MG63 (cell line): ENCODE measurements around the gene TNKS1BP1. TPM values are rescaled to one million over a fixed set of nuclear protein-coding genes. Genes with fewer than 3 reads are reported as not detected.

Source experiments
- DNase-seq: peaks from one replicate; pipeline ENCODE4 v3.0.0-alpha.2; 2020
- H3K27me3 ChIP-seq: fragments of 250-450 bp; sonication (Bioruptor Pico); 2 replicates; pipeline ENCODE4 v1.5.1; 2020; ENCODE audit warnings: mild to moderate bottlenecking, moderate library complexity
- H3K36me3 ChIP-seq: fragments of 250-450 bp; sonication (Bioruptor Pico); 2 replicates; pipeline ENCODE4 v1.5.1; 2020; ENCODE audit warnings: mild to moderate bottlenecking, moderate library complexity
- H3K4me3 ChIP-seq: fragments of 250-450 bp; sonication (Bioruptor Pico); 2 replicates; pipeline ENCODE4 v1.5.1; 2020; ENCODE audit warnings: mild to moderate bottlenecking, moderate library complexity
- H3K9me3 ChIP-seq: fragments of 250-450 bp; sonication (Bioruptor Pico); 2 replicates; pipeline ENCODE4 v1.5.1; 2020; ENCODE audit warnings: mild to moderate bottlenecking, moderate library complexity
- total RNA-seq: library from RNA; depleted of rRNA; stranded (reverse); fragments of >200 nt; shearing (Covaris generic); gene quantifications from 2 replicates; pipeline ENCODE4 v1.2.3, GENCODE V29; 2014; ENCODE audit warnings: low replicate concordance

The TNKS1BP1 gene
- total RNA-seq, 1 experiment from 2014 or later: 86.8 TPM

DNA sequence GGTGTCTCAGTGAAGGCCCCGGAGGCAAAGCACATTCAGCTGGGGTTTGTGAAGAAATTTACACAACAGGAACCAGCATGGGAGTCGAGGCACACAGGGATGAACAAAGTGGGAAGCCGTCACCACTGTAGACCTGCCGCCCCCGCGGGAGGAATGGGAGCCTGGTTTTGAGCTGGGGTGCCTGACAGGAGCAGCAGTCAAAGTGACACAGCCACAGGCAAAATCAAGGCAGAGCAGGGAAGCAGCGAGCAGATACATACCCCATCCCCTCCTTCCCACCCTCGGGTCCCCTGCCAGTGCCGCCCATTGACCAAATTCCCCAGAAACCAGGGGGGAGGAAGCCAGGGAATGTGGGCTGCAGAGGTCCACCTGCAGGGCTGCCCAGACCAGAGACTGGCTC is 34.2 kb upstream of the TNKS1BP1 start:
- Histone ChIP-seq H3K9me3 (no peaks in the 10 kb centered on the region), H3K4me3 (no peak overlapping the region), H3K36me3 (no peaks in the 10 kb centered on the region), H3K27me3 (no peaks in the 10 kb centered on the region)
- no peak for DNase-seq

- H3K4me3 ChIP-seq: no peak overlapping the region
- H3K36me3 ChIP-seq: no peaks in the 10 kb centered on the region
- H3K9me3 ChIP-seq: no peaks in the 10 kb centered on the region
- H3K27me3 ChIP-seq: no peaks in the 10 kb centered on the region
- DNase-seq: no peak
These were observed 33.8 kb upstream of the TNKS1BP1 start for GRCh38 chr11:57358543-57358961.

DNA sequence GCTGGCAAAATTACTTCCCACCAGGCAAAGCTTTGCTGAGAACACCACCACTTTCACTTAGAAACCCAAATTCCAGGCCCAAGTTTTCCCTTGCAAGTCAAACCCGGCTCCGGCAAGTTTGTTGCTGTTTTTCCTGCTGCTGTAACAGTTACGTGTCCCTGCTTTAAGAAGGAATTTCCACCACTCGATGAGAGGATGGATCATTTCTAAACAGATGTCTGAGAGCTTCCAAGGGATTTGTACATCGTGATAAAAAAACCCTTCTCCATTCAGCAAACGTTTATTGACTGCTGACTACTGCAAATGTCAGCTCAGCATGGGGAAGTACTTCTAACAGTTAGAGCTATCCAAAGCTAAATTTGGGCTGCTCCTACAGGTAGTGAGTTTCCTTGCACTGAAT is 33.1 kb upstream of the TNKS1BP1 start:
- Histone ChIP-seq H3K9me3 (no peaks in the 10 kb centered on the region), H3K27me3 (no peaks in the 10 kb centered on the region), H3K4me3 (no peak overlapping the region), H3K36me3 (no peaks in the 10 kb centered on the region)
- DNase-seq: no peak

GRCh38 chr11:57357310-57357709 is 32.6 kb upstream of the TNKS1BP1 start:
- H3K36me3 ChIP-seq: no peaks in the 10 kb centered on the region
- DNase-seq: no peak
- H3K4me3 ChIP-seq: no peak overlapping the region
- H3K9me3 ChIP-seq: no peaks in the 10 kb centered on the region
- H3K27me3 ChIP-seq: no peaks in the 10 kb centered on the region

DNA sequence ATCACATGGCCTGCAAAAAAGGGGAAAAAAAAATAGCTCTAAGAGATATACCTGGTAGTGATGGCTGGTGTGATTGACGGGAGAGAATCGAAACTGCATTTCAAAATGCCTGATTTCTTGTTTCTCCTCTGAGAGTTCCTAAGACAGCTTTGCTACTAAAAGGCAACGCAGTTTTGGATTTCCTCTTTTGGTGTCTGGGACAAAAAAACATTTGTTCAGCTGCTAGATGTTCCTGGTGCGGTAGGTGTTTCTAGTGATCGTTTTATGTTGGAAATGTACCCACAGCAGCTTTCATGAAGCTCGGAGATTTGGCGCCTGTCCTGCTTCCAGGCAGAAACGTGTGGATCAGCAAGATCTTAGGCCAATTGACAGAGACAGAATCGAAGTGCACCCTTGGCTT is 31.5 kb upstream of the TNKS1BP1 start:
- H3K27me3 ChIP-seq: no peaks in the 10 kb centered on the region
- no peak overlapping the region for H3K4me3 ChIP-seq
- DNase-seq: no peak
- H3K9me3 ChIP-seq: peaks cover 1% of the 10 kb centered on the region; the same call in 1 of the 2 replicates
- no peaks in the 10 kb centered on the region for H3K36me3 ChIP-seq

DNA sequence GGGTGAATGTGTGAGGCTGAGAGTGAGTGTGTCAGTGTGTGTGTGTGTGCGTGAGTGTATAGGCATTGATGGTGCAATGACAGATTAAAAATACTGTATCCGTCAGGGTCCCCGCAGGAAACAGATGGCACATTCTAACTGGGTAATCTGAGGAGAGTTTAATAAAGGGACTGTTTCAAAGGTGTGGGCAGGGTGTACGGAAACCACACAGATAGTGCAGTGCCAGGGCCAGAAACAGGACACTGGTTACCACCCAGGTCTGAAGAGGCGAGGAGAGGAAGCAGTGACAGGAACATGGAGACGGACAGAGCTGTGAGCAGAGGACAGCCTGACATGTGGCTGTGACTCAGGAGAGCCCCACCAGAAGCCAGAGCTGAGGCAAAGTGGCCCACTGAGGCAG is 29.9 kb upstream of the TNKS1BP1 start:
- Histone ChIP-seq H3K9me3 (peaks cover 1% of the 10 kb centered on the region; the same call in 1 of the 2 replicates), H3K36me3 (no peaks in the 10 kb centered on the region), H3K4me3 (no peak overlapping the region), H3K27me3 (no peaks in the 10 kb centered on the region)
- DNase-seq: no peak

DNA sequence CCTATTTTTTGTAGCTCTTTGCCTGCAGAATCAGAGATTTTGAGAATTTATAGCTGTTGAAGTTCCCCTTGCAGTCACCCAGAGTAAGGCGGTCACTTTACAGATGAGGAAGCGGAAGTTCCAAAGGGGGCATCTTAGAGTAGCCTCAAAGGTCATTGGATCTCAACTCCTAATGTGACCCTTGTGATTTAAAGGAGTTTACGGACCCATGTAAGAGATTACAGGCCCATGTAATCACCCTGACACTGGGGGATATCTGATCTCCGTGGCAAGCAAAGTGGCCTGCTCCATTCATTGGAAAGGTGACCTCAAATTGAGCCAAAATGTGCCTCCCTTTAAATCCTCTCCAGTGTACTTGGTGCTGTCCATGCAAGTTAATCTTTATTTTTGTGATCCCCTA is 29.1 kb upstream of the TNKS1BP1 start:
- Histone ChIP-seq H3K9me3 (peaks cover 1% of the 10 kb centered on the region; the same call in 1 of the 2 replicates), H3K27me3 (no peaks in the 10 kb centered on the region), H3K4me3 (no peak overlapping the region), H3K36me3 (no peaks in the 10 kb centered on the region)
- no peak for DNase-seq

DNA sequence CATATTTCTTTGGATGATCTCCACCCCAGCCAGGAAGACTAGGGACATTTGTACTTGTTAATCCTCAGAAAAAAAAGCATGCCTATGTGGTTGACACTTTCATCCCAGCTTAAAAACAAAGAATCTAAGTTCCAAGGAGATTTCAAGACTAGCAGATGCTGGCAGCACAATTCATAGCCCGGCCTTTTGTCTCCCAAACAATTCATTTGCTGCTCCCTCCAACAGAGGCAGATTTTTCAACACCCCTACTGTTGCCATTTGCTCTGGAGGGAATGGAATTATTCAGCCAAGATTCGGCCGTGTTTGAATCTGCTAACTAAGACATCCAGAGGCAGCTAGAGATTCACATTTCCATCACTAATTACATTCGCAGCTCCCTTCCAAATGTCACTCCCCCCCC is 28.7 kb upstream of the TNKS1BP1 start:
- Histone ChIP-seq H3K36me3 (no peaks in the 10 kb centered on the region), H3K4me3 (no peak overlapping the region), H3K9me3 (peaks cover 1% of the 10 kb centered on the region; the same call in 1 of the 2 replicates), H3K27me3 (no peaks in the 10 kb centered on the region)
- no peak for DNase-seq

DNA sequence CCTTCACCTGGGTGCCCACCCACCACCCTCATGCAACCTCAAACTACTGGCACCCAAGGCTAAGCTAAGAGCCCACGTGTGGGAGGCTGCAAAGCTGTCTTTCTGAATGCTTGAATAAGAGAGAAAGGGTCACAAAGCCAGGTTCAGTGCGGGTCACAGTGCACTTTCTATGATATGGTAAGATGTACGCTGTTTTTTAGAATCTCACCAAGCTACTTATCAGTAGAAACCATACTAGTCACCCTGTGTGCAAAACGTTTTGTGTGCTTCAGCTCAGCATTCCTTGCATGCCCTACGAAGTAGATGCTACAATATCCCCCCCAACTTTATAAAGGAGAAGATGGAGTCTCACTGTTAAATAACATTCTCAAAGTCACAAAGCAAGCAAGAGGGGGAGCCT is 28.3 kb upstream of the TNKS1BP1 start:
- H3K36me3 ChIP-seq: no peaks in the 10 kb centered on the region
- peaks cover 1% of the 10 kb centered on the region; the same call in 1 of the 2 replicates for H3K9me3 ChIP-seq
- DNase-seq: no peak
- H3K27me3 ChIP-seq: no peaks in the 10 kb centered on the region
- no peak overlapping the region for H3K4me3 ChIP-seq

GRCh38 chr11:57349491-57350274 is 24.9 kb upstream of the TNKS1BP1 start:
- DNase-seq: peak; percentile 28
- H3K9me3 ChIP-seq: peaks cover 1% of the 10 kb centered on the region; the same call in 1 of the 2 replicates
- H3K36me3 ChIP-seq: no peaks in the 10 kb centered on the region
- no peaks in the 10 kb centered on the region for H3K27me3 ChIP-seq
- no peak overlapping the region for H3K4me3 ChIP-seq

DNA sequence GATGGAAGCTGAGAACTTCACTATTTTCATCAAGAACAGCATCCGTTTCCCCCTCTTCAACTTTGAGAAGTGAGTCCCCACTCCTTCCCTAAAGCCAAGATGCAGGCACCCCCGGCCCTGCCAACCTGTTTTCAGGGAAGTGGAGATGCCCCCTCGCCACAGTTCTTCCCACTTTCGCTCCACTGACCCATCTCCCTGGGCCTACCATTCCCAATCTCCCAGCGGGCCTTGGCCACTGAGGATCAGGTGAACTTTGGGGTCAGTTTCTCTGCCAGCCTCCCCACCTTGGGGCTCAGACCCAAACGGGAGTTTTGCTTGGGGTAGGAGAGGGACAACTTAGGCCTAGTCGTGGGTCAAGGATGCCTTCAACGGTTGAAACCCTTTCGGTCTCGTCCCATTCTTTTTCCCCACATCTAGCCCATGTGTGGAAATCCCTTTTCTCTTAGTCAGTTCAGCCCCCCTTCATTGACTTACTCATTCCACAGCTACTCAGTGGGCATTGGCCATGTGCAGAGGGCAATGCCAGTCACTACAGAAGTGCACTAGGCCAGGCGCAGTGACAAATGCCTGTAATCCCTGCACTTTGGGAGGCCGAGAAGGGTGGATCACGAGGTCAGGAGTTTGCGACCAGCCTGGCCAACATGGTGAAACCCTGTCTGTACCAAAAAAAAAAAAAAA is 24.0 kb upstream of the TNKS1BP1 start:
- H3K36me3 ChIP-seq: no peaks in the 10 kb centered on the region
- no peaks in the 10 kb centered on the region for H3K27me3 ChIP-seq
- DNase-seq: no peak
- no peak overlapping the region for H3K4me3 ChIP-seq
- H3K9me3 ChIP-seq: peaks cover 1% of the 10 kb centered on the region; the same call in 1 of the 2 replicates

DNA sequence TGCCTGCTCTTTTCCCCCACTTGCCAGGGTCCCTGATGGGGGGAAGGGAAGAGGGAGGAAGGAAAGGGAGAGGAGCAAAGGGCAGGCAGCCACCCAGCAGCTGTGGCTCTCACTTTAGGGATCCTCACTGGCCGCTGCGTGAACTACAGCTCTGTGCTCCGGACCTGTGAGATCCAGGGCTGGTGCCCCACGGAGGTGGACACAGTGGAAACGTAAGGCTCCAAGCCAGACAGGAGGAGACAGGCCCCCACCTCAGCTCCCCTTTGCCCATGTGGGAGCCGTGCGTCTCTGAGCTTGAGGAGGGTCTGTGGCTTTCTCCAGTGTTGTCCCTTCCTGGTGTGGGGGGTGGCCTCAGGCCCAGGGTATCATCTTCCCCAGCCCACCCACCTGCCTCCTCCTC is 23.3 kb upstream of the TNKS1BP1 start:
- H3K4me3 ChIP-seq: no peak overlapping the region
- DNase-seq: no peak
- no peaks in the 10 kb centered on the region for H3K27me3 ChIP-seq
- H3K9me3 ChIP-seq: peaks cover 1% of the 10 kb centered on the region; the same call in 1 of the 2 replicates
- no peaks in the 10 kb centered on the region for H3K36me3 ChIP-seq

DNA sequence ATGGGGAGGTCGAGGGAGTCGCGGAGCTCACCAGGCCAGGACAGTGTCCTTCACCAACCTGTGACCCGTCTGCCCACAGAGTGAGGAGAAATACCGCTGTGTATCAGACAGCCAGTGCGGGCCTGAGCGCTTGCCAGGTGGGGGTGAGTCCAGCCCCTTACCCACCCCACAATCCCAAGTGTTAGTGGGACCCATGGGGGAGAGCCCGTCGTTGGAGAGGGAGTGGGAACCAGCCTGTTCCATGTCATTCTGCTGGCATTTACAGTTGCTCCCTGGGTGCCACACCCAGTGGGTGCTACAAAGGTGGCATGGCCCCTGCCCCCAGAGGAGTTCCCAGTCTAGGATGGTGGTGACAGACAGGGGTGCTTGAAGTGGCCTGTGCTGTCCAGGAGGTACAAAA is 22.6 kb upstream of the TNKS1BP1 start:
- Histone ChIP-seq H3K4me3 (no peak overlapping the region), H3K27me3 (no peaks in the 10 kb centered on the region), H3K36me3 (no peaks in the 10 kb centered on the region), H3K9me3 (peaks cover 1% of the 10 kb centered on the region; the same call in 1 of the 2 replicates)
- DNase-seq: no peak

- Histone ChIP-seq H3K27me3 (no peaks in the 10 kb centered on the region), H3K36me3 (no peaks in the 10 kb centered on the region), H3K4me3 (no peak overlapping the region), H3K9me3 (no peaks in the 10 kb centered on the region)
- peak; percentile 46 for DNase-seq
These were observed 20.9 kb upstream of the TNKS1BP1 start for GRCh38 chr11:57345555-57346211.

GRCh38 chr11:57344826-57345225 is 20.1 kb upstream of the TNKS1BP1 start:
- H3K36me3 ChIP-seq: no peaks in the 10 kb centered on the region
- H3K27me3 ChIP-seq: no peaks in the 10 kb centered on the region
- DNase-seq: no peak
- H3K9me3 ChIP-seq: no peaks in the 10 kb centered on the region
- H3K4me3 ChIP-seq: no peak overlapping the region

GRCh38 chr11:57343825-57344224 is 19.1 kb upstream of the TNKS1BP1 start:
- Histone ChIP-seq H3K9me3 (no peaks in the 10 kb centered on the region), H3K4me3 (no peak overlapping the region), H3K36me3 (no peaks in the 10 kb centered on the region), H3K27me3 (no peaks in the 10 kb centered on the region)
- DNase-seq: no peak

GRCh38 chr11:57342702-57343101 is 17.9 kb upstream of the TNKS1BP1 start:
- Histone ChIP-seq H3K9me3 (no peaks in the 10 kb centered on the region), H3K27me3 (no peaks in the 10 kb centered on the region), H3K36me3 (no peaks in the 10 kb centered on the region), H3K4me3 (no peak overlapping the region)
- no peak for DNase-seq
